Sigmoid colon (tissue), 7 donors: Measurements from ENCODE around the gene NUP98. TPM values are rescaled to one million over a fixed set of nuclear protein-coding genes. Genes with fewer than 3 reads are reported as not detected.

Experiments
- DNase-seq: peaks from one replicate; pipeline ENCODE4 v3.0.0-alpha.2; 2019
- H3K27ac ChIP-seq, 4 donors: fragments of 200-600 bp; sonication (generic); one replicate each; pipeline ENCODE4 v1.5.1; 2016 to 2019; ENCODE audit warnings: mild to moderate bottlenecking in 1 of 4
- H3K27me3 ChIP-seq, 3 donors: fragments of 200-600 bp; sonication (generic); one replicate each; pipeline ENCODE4 v1.5.1; 2019; ENCODE audit warnings: mild to moderate bottlenecking in 1 of 3
- H3K36me3 ChIP-seq, 4 donors: fragments of 200-600 bp; sonication (generic); one replicate each; pipeline ENCODE4 v1.5.1; 2016 to 2019
- H3K4me1 ChIP-seq, 4 donors: fragments of 200-600 bp; sonication (generic); one replicate each; pipeline ENCODE4 v1.5.1; 2017 to 2019
- H3K4me3 ChIP-seq, 4 donors: fragments of 200-600 bp; sonication (generic); one replicate each; pipeline ENCODE4 v1.5.1; 2017 to 2019; ENCODE audit warnings: mild to moderate bottlenecking in 2 of 4, moderate library complexity in 1 of 4
- H3K9me3 ChIP-seq, 4 donors: fragments of 200-600 bp in 3 of 4; sonication (generic) in 3 of 4; one replicate each; pipeline versions ENCODE4 v1.5.1 to v1.6.1; 2013 to 2019
- CTCF ChIP-seq, 4 experiments: fragments of 450-650 bp in 3 of 4; fragments of 200-600 bp in 1 of 4; IDR thresholded peaks; one replicate each; pipeline ENCODE4 v1.5.1; 2016 to 2019; ENCODE audit warnings: antibody characterized with exemption in 4 of 4, mild to moderate bottlenecking in 3 of 4, moderate library complexity in 2 of 4
- EP300 ChIP-seq, 4 donors: sonication (generic); formaldehyde crosslinking; IDR thresholded peaks; one replicate each; pipeline ENCODE4 v1.6.1; 2017; ENCODE audit warnings: antibody characterized with exemption in 4 of 4
- POLR2A ChIP-seq, 2 donors: fragments of 450-650 bp; IDR thresholded peaks; one replicate each; pipeline ENCODE4 v1.6.1; 2016; ENCODE audit warnings: antibody characterized with exemption in 2 of 2, mild to moderate bottlenecking in 2 of 2, moderate library complexity in 2 of 2
- POLR2AphosphoS5 ChIP-seq, 4 donors: sonication (generic); formaldehyde crosslinking; IDR thresholded peaks; one replicate each; pipeline ENCODE4 v1.6.1; 2017; ENCODE audit warnings: antibody characterized with exemption in 4 of 4
- WGBS, 2 donors: extraction: QIAGEN DNeasy Blood & Tissue Kit; methylation state at CpG; one replicate each; pipeline ENCODE4 v1.1.7; 2013; 5-methylcytosine and 5-hydroxymethylcytosine counted together
- intact Hi-C: fragments of 100-400 bp; cut with DNase I; formaldehyde crosslinking; loops from one replicate; pipeline ENCODE4 v1.15.1; 2023
- polyA plus RNA-seq, 3 donors: library from polyadenylated mRNA; stranded (reverse); fragments of 200-250 nt; gene quantifications; one replicate each; pipeline ENCODE4 v1.2.3, GENCODE V29; 2013
- total RNA-seq, 4 donors: library from RNA; depleted of rRNA; stranded (reverse); fragments of >200 nt; gene quantifications; one replicate each; pipeline ENCODE4 v1.1.0, GENCODE V29; 2016
- donor health status: healthy with polysubstance abuse.
- donor health status: Bipolar disorder and iron deficiency.
- donor health status: healthy.

Gene NUP98
- total and polyA plus RNA-seq, 7 donors: 14.4 to 158 (median 83.5) TPM

- 95 to 100% methylated on average over 1 of the region's 1 CpG for WGBS, 2 donors
- H3K4me1 ChIP-seq: no peaks in the 10 kb centered on the region
- no peak overlapping the region for H3K4me3 ChIP-seq
- no peak overlapping the region for H3K27ac ChIP-seq
- peaks cover 33 to 96% (median 41%) of the 10 kb centered on the region in 4 donors for H3K36me3 ChIP-seq
- intact Hi-C loops: no loop called here
- H3K9me3 ChIP-seq: no peaks in the 10 kb centered on the region
- no peaks in the 10 kb centered on the region for H3K27me3 ChIP-seq
- TF ChIP-seq CTCF (IDR thresholded peaks at IDR 0.05): no peak
- TF ChIP-seq POLR2AphosphoS5 (IDR thresholded peaks at IDR 0.05): no peak
- no peak for TF ChIP-seq EP300 (IDR thresholded peaks at IDR 0.05)
- TF ChIP-seq POLR2A (IDR thresholded peaks at IDR 0.05): no peak
- DNase-seq: no peak
Observed at GRCh38 chr11:3674189-3674588, 123.2 kb downstream of the NUP98 start.

GRCh38 chr11:3671334-3672254 is 125.8 kb downstream of the NUP98 start, which contains the start of gene CHRNA10:
Gene CHRNA10 (minus strand): TSS chr11:3671384. CDS start chr11:3671312, 72 bp downstream.
- intact Hi-C loops: no loop called here
- Histone ChIP-seq H3K4me1 (no peaks in the 10 kb centered on the region), H3K36me3 (peaks cover 16 to 95% (median 31%) of the 10 kb centered on the region in 4 donors), H3K4me3 (no peak within 1 kb of the TSS), H3K27me3 (no peaks in the 10 kb centered on the region), H3K27ac (no peak within 1 kb of the TSS), H3K9me3 (no peaks in the 10 kb centered on the region)
- no peak for DNase-seq
- 80 to 81% methylated on average over 9 of the region's 9 CpGs for WGBS, 2 donors
- TF ChIP-seq POLR2A (IDR thresholded peaks at IDR 0.05) (no peak), POLR2AphosphoS5 (IDR thresholded peaks at IDR 0.05) (no peak), CTCF (IDR thresholded peaks at IDR 0.05) (no peak), EP300 (IDR thresholded peaks at IDR 0.05) (no peak)

- Histone ChIP-seq H3K36me3 (peaks cover 0 to 91% (median 16%) of the 10 kb centered on the region in 4 donors), H3K9me3 (no peaks in the 10 kb centered on the region), H3K27me3 (no peaks in the 10 kb centered on the region), H3K4me3 (no peak overlapping the region), H3K4me1 (no peaks in the 10 kb centered on the region), H3K27ac (no peak overlapping the region)
- TF ChIP-seq POLR2AphosphoS5 (IDR thresholded peaks at IDR 0.05): no peak
- no peak for DNase-seq
- 95 to 96% methylated on average over 5 of the region's 5 CpGs for WGBS, 2 donors
- intact Hi-C loops: no loop called here
Observed at GRCh38 chr11:3669742-3670183, 127.6 kb downstream of the NUP98 start.

- no peak for DNase-seq
- H3K9me3 ChIP-seq: no peaks in the 10 kb centered on the region
- H3K27me3 ChIP-seq: no peaks in the 10 kb centered on the region
- TF ChIP-seq POLR2AphosphoS5 (IDR thresholded peaks at IDR 0.05) (no peak), POLR2A (IDR thresholded peaks at IDR 0.05) (no peak), EP300 (IDR thresholded peaks at IDR 0.05) (no peak), CTCF (IDR thresholded peaks at IDR 0.05) (no peak)
- no peaks in the 10 kb centered on the region for H3K4me1 ChIP-seq
- H3K4me3 ChIP-seq: no peak overlapping the region
- H3K27ac ChIP-seq: no peak overlapping the region
- WGBS, 2 donors: 95 to 97% methylated on average over 7 of the region's 7 CpGs
- intact Hi-C loops: no loop called here
- peaks cover 0 to 84% (median 11%) of the 10 kb centered on the region in 4 donors for H3K36me3 ChIP-seq
Observed at GRCh38 chr11:3669128-3669527, 128.2 kb downstream of the NUP98 start.
